PFSK-1 (cell line): ENCODE data around the gene RIN2.

Experiments
- FOXP2 ChIP-seq: optimal IDR thresholded peaks from 2 replicates; pipeline ENCODE3; 2011; ENCODE audit warnings: borderline replicate concordance, control low read depth, inconsistent platforms; ENCODE audit not compliant: insufficient read depth; ENCODE audit errors: extremely low read length, extremely low read depth
- POLR2AphosphoS5 ChIP-seq: IDR thresholded peaks from 2 replicates; pipeline ENCODE4 v1.6.1; 2012; ENCODE audit warnings: low read depth, mild to moderate bottlenecking, control low read depth, low read length, moderate library complexity
- SIN3A ChIP-seq: IDR thresholded peaks from 2 replicates; pipeline ENCODE4 v1.6.1; 2012; ENCODE audit warnings: mild to moderate bottlenecking, low read length, moderate library complexity, borderline replicate concordance; ENCODE audit not compliant: insufficient read depth
- TAF1 ChIP-seq: IDR thresholded peaks from 2 replicates; pipeline ENCODE4 v1.6.1; 2012; ENCODE audit warnings: low read length, control low read depth, borderline replicate concordance; ENCODE audit not compliant: insufficient read depth
- TF ChIP-seq, protein P1 (sequence below), 2 experiments: IDR thresholded peaks; 2 replicates each; pipeline versions ENCODE4 v1.6.1 to v1.8.0; 2011 to 2012; ENCODE audit warnings: low read depth in 2 of 2, low read length in 2 of 2, control low read depth in 1 of 2, inconsistent platforms in 1 of 2, mild to moderate bottlenecking in 1 of 2, moderate library complexity in 1 of 2; ENCODE audit not compliant: insufficient read depth in 1 of 2

The RIN2 gene

DNA sequence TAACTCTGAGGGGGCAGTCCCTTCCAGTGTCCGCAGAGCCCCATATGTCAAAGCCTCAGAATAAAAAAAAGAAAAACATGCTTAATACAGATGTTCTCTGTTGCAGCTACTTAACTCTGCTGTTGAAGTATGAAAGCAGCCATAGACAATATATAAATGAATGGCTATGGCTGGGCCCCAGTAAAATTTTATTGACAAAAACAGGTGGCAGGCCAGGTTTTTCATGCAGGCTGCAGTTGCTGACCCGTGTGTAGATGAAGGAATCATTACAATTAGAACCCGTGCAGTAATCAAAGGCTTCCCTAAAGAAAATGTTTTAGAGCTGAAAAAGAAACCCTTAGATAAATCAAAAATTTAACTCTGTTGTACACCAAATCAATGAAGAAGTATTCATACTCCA is 13.0 kb upstream of the RIN2 start:
- no peak for TF ChIP-seq TAF1
- TF ChIP-seq, protein P1, sequence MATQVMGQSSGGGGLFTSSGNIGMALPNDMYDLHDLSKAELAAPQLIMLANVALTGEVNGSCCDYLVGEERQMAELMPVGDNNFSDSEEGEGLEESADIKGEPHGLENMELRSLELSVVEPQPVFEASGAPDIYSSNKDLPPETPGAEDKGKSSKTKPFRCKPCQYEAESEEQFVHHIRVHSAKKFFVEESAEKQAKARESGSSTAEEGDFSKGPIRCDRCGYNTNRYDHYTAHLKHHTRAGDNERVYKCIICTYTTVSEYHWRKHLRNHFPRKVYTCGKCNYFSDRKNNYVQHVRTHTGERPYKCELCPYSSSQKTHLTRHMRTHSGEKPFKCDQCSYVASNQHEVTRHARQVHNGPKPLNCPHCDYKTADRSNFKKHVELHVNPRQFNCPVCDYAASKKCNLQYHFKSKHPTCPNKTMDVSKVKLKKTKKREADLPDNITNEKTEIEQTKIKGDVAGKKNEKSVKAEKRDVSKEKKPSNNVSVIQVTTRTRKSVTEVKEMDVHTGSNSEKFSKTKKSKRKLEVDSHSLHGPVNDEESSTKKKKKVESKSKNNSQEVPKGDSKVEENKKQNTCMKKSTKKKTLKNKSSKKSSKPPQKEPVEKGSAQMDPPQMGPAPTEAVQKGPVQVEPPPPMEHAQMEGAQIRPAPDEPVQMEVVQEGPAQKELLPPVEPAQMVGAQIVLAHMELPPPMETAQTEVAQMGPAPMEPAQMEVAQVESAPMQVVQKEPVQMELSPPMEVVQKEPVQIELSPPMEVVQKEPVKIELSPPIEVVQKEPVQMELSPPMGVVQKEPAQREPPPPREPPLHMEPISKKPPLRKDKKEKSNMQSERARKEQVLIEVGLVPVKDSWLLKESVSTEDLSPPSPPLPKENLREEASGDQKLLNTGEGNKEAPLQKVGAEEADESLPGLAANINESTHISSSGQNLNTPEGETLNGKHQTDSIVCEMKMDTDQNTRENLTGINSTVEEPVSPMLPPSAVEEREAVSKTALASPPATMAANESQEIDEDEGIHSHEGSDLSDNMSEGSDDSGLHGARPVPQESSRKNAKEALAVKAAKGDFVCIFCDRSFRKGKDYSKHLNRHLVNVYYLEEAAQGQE (IDR thresholded peaks at IDR 0.05; ENCODE audit: insufficient read depth in 1 of 2, low read depth in 2 of 2, low read length in 2 of 2), result no peak
- no peak for TF ChIP-seq POLR2AphosphoS5
- TF ChIP-seq SIN3A, result no peak
- TF ChIP-seq FOXP2, result no peak

GRCh38 chr20:19745584-19745983 is 12.5 kb upstream of the RIN2 start:
- TF ChIP-seq FOXP2, result no peak
- TF ChIP-seq SIN3A, result no peak
- no peak for TF ChIP-seq TAF1
- no peak for TF ChIP-seq POLR2AphosphoS5
- TF ChIP-seq, protein P1 (IDR thresholded peaks at IDR 0.05; ENCODE audit: insufficient read depth in 1 of 2, low read depth in 2 of 2, low read length in 2 of 2), result no peak

DNA sequence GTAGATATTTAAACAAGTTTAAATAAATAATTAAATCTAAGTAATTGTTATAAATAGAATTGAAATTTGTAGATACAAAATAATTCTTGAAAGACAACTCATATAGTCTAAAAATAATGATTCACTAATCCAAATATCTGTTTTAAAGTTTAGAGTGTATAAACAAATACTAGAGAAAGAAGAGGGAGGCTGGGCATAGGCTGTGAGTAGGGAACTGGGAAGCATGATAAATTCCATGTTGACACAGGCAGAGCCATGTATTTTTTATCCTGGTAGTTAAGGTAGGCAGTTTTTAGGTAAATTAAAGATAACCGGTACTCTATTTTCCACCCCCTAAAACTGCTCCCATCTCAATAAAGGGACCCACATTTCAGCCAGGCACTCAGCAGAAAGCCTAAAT is 11.7 kb upstream of the RIN2 start:
- TF ChIP-seq, protein P1 (IDR thresholded peaks at IDR 0.05; ENCODE audit: insufficient read depth in 1 of 2, low read depth in 2 of 2, low read length in 2 of 2), result no peak
- no peak for TF ChIP-seq FOXP2
- no peak for TF ChIP-seq SIN3A
- no peak for TF ChIP-seq TAF1
- no peak for TF ChIP-seq POLR2AphosphoS5

- TF ChIP-seq FOXP2 (no peak), TAF1 (no peak), POLR2AphosphoS5 (no peak), SIN3A (no peak)
- TF ChIP-seq, protein P1 (IDR thresholded peaks at IDR 0.05; ENCODE audit: insufficient read depth in 1 of 2, low read depth in 2 of 2, low read length in 2 of 2), result peak in 1 of 2 experiments; percentile 76; a peak in 2 of 4 replicates
These were observed 10.2 kb upstream of the RIN2 start for GRCh38 chr20:19747903-19748302.

GRCh38 chr20:19748681-19749080 is 9.4 kb upstream of the RIN2 start:
- TF ChIP-seq TAF1 (no peak), POLR2AphosphoS5 (no peak), SIN3A (no peak), FOXP2 (no peak)
- TF ChIP-seq, protein P1 (IDR thresholded peaks at IDR 0.05; ENCODE audit: insufficient read depth in 1 of 2, low read depth in 2 of 2, low read length in 2 of 2), result no peak
